IPS-20b (cell line): ENCODE results near the gene CDHR3.

Experiments
- H3K27ac ChIP-seq: one replicate; pipeline ENCODE4 v1.5.1; 2013; ENCODE audit warnings: low read length
- H3K27me3 ChIP-seq: 2 replicates; pipeline ENCODE4 v1.6.1; 2013; ENCODE audit warnings: mild to moderate bottlenecking, low read length, inconsistent platforms; ENCODE audit not compliant: insufficient read depth
- H3K36me3 ChIP-seq: 2 replicates; pipeline ENCODE4 v1.6.1; 2013; ENCODE audit warnings: low read depth, mild to moderate bottlenecking, inconsistent platforms, low read length, moderate library complexity; ENCODE audit not compliant: insufficient read depth
- H3K4me1 ChIP-seq: 2 replicates; pipeline ENCODE4 v1.6.1; 2013; ENCODE audit warnings: mild to moderate bottlenecking, control low read depth, inconsistent platforms, low read length, moderate library complexity; ENCODE audit not compliant: insufficient read depth
- H3K4me3 ChIP-seq: 2 replicates; pipeline ENCODE4 v1.5.1; 2013; ENCODE audit warnings: mild to moderate bottlenecking, low read length, inconsistent platforms
- H3K9ac ChIP-seq: 2 replicates; pipeline ENCODE4 v1.6.1; 2013; ENCODE audit warnings: low read depth, mild to moderate bottlenecking, inconsistent platforms, low read length, moderate library complexity
- H3K9me3 ChIP-seq: 2 replicates; pipeline ENCODE4 v1.6.1; 2013; ENCODE audit warnings: mild to moderate bottlenecking, low read depth, low read length, inconsistent platforms; ENCODE audit not compliant: insufficient read depth

The CDHR3 gene

GRCh38 chr7:106056513-106057203 is 93.6 kb downstream of the CDHR3 start:
- Histone ChIP-seq H3K4me1 (no peaks in the 10 kb centered on the region; the same call in 1 of the 2 replicates), H3K9me3 (peaks cover 10% of the 10 kb centered on the region; the same call in 1 of the 2 replicates), H3K36me3 (no peaks in the 10 kb centered on the region), H3K27ac (no peak overlapping the region), H3K4me3 (no peak overlapping the region), H3K9ac (no peak overlapping the region), H3K27me3 (no peaks in the 10 kb centered on the region)

GRCh38 chr7:106057204-106057961 is 94.3 kb downstream of the CDHR3 start:
- no peak overlapping the region for H3K9ac ChIP-seq
- H3K4me1 ChIP-seq, result no peaks in the 10 kb centered on the region; the same call in 1 of the 2 replicates
- no peak overlapping the region for H3K4me3 ChIP-seq
- no peaks in the 10 kb centered on the region for H3K27me3 ChIP-seq
- H3K27ac ChIP-seq, result no peak overlapping the region
- no peaks in the 10 kb centered on the region for H3K36me3 ChIP-seq
- peaks cover 10% of the 10 kb centered on the region; the same call in 1 of the 2 replicates for H3K9me3 ChIP-seq

GRCh38 chr7:106057962-106058927 is 95.2 kb downstream of the CDHR3 start:
- Histone ChIP-seq H3K36me3 (no peaks in the 10 kb centered on the region), H3K27me3 (no peaks in the 10 kb centered on the region), H3K27ac (no peak overlapping the region), H3K4me3 (no peak overlapping the region), H3K4me1 (no peaks in the 10 kb centered on the region; the same call in 1 of the 2 replicates), H3K9ac (no peak overlapping the region), H3K9me3 (peaks cover 10% of the 10 kb centered on the region; the same call in 1 of the 2 replicates)

- Histone ChIP-seq H3K27ac (no peak overlapping the region), H3K9ac (no peak overlapping the region), H3K4me3 (no peak overlapping the region), H3K36me3 (no peaks in the 10 kb centered on the region), H3K4me1 (no peaks in the 10 kb centered on the region; the same call in 1 of the 2 replicates), H3K27me3 (no peaks in the 10 kb centered on the region), H3K9me3 (peaks cover 10% of the 10 kb centered on the region; the same call in 1 of the 2 replicates)
These were observed 95.9 kb downstream of the CDHR3 start for GRCh38 chr7:106058928-106059324.

GRCh38 chr7:106059556-106059955 is 96.5 kb downstream of the CDHR3 start:
- Histone ChIP-seq H3K27ac (no peak overlapping the region), H3K9me3 (peaks cover 10% of the 10 kb centered on the region; the same call in 1 of the 2 replicates), H3K27me3 (no peaks in the 10 kb centered on the region), H3K4me1 (no peaks in the 10 kb centered on the region; the same call in 1 of the 2 replicates), H3K4me3 (no peak overlapping the region), H3K36me3 (no peaks in the 10 kb centered on the region), H3K9ac (no peak overlapping the region)

- peaks cover 10% of the 10 kb centered on the region; the same call in 1 of the 2 replicates for H3K9me3 ChIP-seq
- no peak overlapping the region for H3K4me3 ChIP-seq
- H3K27me3 ChIP-seq, result no peaks in the 10 kb centered on the region
- no peak overlapping the region for H3K27ac ChIP-seq
- H3K9ac ChIP-seq, result no peak overlapping the region
- no peaks in the 10 kb centered on the region for H3K36me3 ChIP-seq
- no peaks in the 10 kb centered on the region; the same call in 1 of the 2 replicates for H3K4me1 ChIP-seq
These were observed 97.4 kb downstream of the CDHR3 start for GRCh38 chr7:106060394-106060920.

- H3K9me3 ChIP-seq, result peaks cover 10% of the 10 kb centered on the region; the same call in 1 of the 2 replicates
- H3K4me3 ChIP-seq, result no peak overlapping the region
- H3K4me1 ChIP-seq, result no peaks in the 10 kb centered on the region; the same call in 1 of the 2 replicates
- no peaks in the 10 kb centered on the region for H3K27me3 ChIP-seq
- H3K36me3 ChIP-seq, result no peaks in the 10 kb centered on the region
- H3K27ac ChIP-seq, result no peak overlapping the region
- no peak overlapping the region for H3K9ac ChIP-seq
These were observed 98.4 kb downstream of the CDHR3 start for GRCh38 chr7:106061301-106061979.

GRCh38 chr7:106062006-106062405 is 98.9 kb downstream of the CDHR3 start:
- H3K9me3 ChIP-seq, result peaks cover 10% of the 10 kb centered on the region; the same call in 1 of the 2 replicates
- H3K4me1 ChIP-seq, result no peaks in the 10 kb centered on the region; the same call in 1 of the 2 replicates
- no peak overlapping the region for H3K27ac ChIP-seq
- H3K27me3 ChIP-seq, result no peaks in the 10 kb centered on the region
- H3K9ac ChIP-seq, result no peak overlapping the region
- H3K36me3 ChIP-seq, result no peaks in the 10 kb centered on the region
- no peak overlapping the region for H3K4me3 ChIP-seq

GRCh38 chr7:106062521-106062931 is 99.5 kb downstream of the CDHR3 start:
- H3K4me3 ChIP-seq, result no peak overlapping the region
- H3K9ac ChIP-seq, result no peak overlapping the region
- peaks cover 10% of the 10 kb centered on the region; the same call in 1 of the 2 replicates for H3K9me3 ChIP-seq
- no peaks in the 10 kb centered on the region for H3K36me3 ChIP-seq
- no peaks in the 10 kb centered on the region; the same call in 1 of the 2 replicates for H3K4me1 ChIP-seq
- no peaks in the 10 kb centered on the region for H3K27me3 ChIP-seq
- H3K27ac ChIP-seq, result no peak overlapping the region

GRCh38 chr7:106063024-106063423 is 100.0 kb downstream of the CDHR3 start:
- Histone ChIP-seq H3K36me3 (no peaks in the 10 kb centered on the region), H3K9ac (no peak overlapping the region), H3K4me1 (no peaks in the 10 kb centered on the region; the same call in 1 of the 2 replicates), H3K27ac (no peak overlapping the region), H3K27me3 (no peaks in the 10 kb centered on the region), H3K4me3 (no peak overlapping the region), H3K9me3 (peaks cover 10% of the 10 kb centered on the region; the same call in 1 of the 2 replicates)
